Effector memory CD4-positive, alpha-beta T cell (primary cell): ENCODE results near the gene OR10H3.
"Not testable (repeated sequence)": the region's sequence is repeated elsewhere in the genome, so short reads cannot be mapped to it uniquely, and the experiment has no call there.

Experiments used
- DNase-seq, 3 donors: peaks; one replicate each; pipeline ENCODE4 v3.0.0-alpha.2; 2020
- H3K27ac ChIP-seq: 2 replicates; pipeline ENCODE4 v1.7.0; 2013; ENCODE audit warnings: mild to moderate bottlenecking, low read length, moderate library complexity; ENCODE audit not compliant: insufficient read depth, poor library complexity, severe bottlenecking
- H3K27me3 ChIP-seq: replicated peaks from 2 replicates; pipeline ENCODE4 v1.7.0; 2013; ENCODE audit warnings: mild to moderate bottlenecking, low read length; ENCODE audit not compliant: insufficient read depth, control insufficient read depth, poor library complexity, severe bottlenecking
- H3K36me3 ChIP-seq: 2 replicates; pipeline ENCODE4 v1.7.0; 2013; ENCODE audit warnings: mild to moderate bottlenecking, low read length, moderate library complexity; ENCODE audit not compliant: control insufficient read depth, insufficient read depth
- H3K4me1 ChIP-seq: 2 replicates; pipeline ENCODE4 v1.7.0; 2013; ENCODE audit warnings: low read length, mild to moderate bottlenecking; ENCODE audit not compliant: control insufficient read depth, insufficient read depth, poor library complexity, severe bottlenecking
- H3K4me3 ChIP-seq: 2 replicates; pipeline ENCODE4 v1.7.0; 2013; ENCODE audit warnings: low read length, low read depth, mild to moderate bottlenecking; ENCODE audit not compliant: insufficient read depth, poor library complexity, severe bottlenecking
- H3K9me3 ChIP-seq: 2 replicates; pipeline ENCODE4 v1.7.0; 2013; ENCODE audit warnings: mild to moderate bottlenecking, low read length, moderate library complexity; ENCODE audit not compliant: control insufficient read depth

Gene OR10H3

DNA sequence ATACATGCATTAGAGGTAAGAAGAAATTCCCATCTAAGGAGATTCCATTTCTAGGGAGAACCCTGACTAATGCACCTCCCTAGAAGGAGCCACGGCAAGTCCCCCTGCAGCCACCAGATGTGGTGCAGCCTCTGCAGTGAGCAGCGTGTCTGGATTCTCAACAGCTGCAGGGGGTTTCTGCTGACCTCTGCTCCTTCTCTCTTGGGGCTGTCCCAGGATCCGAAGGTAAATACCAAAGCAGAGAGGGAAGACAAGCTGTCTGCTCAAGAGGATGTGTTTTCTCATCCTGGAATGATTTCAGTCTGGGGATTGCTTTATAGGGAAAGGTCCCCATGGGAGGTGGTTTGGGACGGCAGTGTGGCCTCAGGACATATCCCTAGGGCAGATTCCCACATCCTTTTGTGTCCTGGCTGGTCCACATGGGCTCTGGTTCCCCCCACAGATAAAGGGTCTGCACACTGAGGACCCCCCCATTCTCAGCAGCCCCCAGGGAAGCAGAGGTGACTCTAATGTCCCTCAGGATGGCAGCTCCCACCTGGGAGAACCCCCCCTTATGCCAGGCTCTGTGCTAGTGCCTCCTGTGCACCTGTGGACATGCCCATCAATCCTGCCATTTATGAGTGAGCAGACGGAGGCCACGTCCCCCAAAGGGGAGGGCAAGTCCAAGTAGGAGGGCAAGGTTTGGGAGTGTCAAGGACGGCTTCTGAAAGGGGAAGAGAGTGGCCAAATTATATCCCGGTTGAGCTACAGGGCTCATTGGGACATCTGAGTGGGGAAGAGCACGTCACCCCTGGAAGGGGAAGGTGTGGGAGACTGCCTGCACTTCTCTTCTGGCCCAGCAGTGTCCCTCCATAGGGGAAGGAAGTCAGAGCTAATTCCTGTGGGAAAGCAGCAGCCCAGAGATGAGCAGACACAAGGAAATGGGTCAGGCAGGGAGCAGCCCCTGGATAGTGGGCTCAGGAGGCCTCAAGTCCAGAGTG is 39.5 kb downstream of the OR10H3 start:
- H3K9me3 ChIP-seq = no peaks in the 10 kb centered on the region
- no peak overlapping the region for H3K27ac ChIP-seq
- no peak overlapping the region for H3K4me3 ChIP-seq
- no peaks in the 10 kb centered on the region for H3K36me3 ChIP-seq
- H3K4me1 ChIP-seq = no peaks in the 10 kb centered on the region
- no peaks in the 10 kb centered on the region for H3K27me3 ChIP-seq
- no peak for DNase-seq

DNA sequence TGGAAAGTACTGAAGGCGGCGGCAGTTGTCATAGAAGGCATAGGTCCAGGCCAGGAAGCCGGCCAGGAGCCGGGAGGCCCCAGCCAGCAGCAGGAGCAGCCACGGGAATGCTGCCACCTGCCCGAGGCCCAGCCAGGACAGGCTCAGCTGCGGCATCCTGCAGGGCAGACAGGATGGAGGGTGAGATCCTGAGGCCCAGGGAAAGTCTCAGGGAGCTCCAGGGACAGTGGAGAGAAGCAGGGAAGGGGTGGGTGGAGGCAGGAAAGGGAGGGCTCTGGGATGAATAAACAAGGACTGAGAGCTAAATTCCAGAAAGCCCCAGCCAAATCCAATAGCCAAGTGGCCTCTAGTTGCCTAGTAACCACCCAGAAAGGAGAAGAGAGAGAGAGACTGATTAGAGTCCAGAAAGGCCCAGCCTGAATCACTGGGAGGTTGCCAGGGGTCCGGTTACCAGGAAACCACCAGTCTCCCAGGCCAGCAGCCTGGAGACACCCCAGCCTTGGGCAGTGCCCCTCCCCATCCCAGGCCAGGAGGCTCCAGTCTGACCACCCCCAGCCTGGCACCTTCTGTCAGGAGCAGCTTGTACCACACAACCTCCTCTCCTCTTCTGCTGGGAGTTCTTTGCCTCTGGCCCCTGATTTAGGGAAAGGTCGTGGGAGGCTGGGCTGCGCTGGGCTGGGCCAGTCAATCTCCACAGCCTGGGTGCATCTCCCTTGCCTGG is 42.1 kb downstream of the OR10H3 start:
- Histone ChIP-seq H3K9me3 (no peaks in the 10 kb centered on the region), H3K36me3 (no peaks in the 10 kb centered on the region), H3K4me3 (no peak overlapping the region), H3K27ac (no peak overlapping the region), H3K4me1 (no peaks in the 10 kb centered on the region), H3K27me3 (no peaks in the 10 kb centered on the region)
- DNase-seq = no peak

DNA sequence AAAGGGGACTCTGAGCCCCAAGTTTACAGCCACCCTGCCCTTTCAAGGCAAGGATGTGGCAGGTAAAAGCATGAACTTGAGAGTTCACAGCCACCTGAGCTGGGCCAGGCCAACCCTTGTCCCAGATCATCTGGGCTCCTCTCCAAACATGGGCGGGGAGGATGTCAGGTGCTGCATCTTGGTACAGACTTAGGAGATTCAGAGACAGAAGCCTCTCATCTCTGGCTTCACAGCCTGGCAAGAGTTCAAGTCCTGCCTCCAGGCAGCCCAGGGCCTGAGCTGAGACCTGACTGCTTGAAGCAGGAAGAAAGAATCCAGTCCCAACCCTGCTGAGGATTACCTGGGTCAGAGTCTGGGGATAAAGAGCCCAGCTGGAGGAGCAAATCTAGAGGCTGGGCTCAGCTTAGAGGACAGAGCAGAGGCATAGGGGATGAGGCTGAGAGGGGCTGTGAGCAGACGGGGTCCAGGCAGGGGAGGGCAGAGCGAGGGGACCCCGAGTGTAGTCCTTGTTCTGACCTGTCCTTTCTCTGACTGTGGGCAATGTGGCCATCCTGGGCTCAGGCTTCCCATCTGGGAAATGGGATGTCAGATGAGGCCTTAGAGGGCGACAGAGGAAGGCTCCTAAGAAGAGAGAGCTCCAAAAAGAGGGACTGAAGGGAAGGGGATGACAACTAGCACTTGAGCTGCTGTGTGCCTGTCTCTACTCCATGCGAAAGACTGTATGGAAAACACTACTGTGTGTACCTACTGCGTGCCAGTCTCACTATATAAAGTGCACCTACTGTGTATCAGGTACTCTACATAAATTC is 43.0 kb downstream of the OR10H3 start:
- no peak overlapping the region for H3K27ac ChIP-seq
- H3K36me3 ChIP-seq = no peaks in the 10 kb centered on the region
- DNase-seq = no peak
- H3K4me1 ChIP-seq = no peaks in the 10 kb centered on the region
- no peaks in the 10 kb centered on the region for H3K9me3 ChIP-seq
- no peak overlapping the region for H3K4me3 ChIP-seq
- no peaks in the 10 kb centered on the region for H3K27me3 ChIP-seq

DNA sequence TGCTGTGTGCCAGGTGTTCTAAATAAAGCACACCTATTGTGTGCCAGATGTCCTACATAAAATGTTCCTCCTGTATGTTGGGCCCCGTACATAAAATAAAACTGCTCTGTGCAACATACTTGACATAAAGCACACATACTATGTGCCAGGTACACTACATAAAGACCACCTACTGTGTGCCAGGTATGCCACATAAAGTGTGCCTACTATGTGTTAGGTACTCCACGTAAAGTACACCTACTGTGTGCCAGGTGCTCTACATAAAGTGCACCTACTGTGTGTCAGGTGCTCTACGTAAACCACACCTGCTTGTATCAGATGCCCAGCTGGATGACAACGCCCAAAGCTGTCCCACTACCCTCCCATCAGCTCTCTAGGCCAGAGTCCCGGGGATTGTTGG is 43.9 kb downstream of the OR10H3 start:
- H3K4me1 ChIP-seq = no peaks in the 10 kb centered on the region
- no peak overlapping the region for H3K27ac ChIP-seq
- H3K9me3 ChIP-seq = no peaks in the 10 kb centered on the region
- H3K36me3 ChIP-seq = no peaks in the 10 kb centered on the region
- H3K27me3 ChIP-seq = no peaks in the 10 kb centered on the region
- DNase-seq = no peak
- no peak overlapping the region for H3K4me3 ChIP-seq

DNA sequence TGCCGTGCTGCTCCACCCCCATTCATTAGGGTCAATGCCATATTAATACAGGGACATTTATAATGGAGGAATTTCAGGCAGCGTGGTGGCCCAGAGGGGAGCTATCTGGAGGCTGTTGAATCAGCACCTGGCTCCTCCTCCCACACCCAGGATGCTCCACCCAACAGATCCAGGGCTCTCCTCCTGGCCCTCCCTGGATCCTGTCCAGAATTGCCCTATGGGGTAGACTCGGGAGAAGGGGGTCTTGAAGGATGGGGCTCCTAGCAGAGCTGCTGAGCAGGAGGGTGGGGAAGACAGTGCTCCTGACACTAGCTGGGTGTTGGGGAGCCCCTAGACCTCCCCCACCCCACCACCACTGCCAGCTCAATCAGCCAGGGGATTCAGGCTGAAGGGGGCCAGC is 44.4 kb downstream of the OR10H3 start:
- no peaks in the 10 kb centered on the region for H3K36me3 ChIP-seq
- H3K4me3 ChIP-seq = no peak overlapping the region
- no peaks in the 10 kb centered on the region for H3K4me1 ChIP-seq
- no peak overlapping the region for H3K27ac ChIP-seq
- no peaks in the 10 kb centered on the region for H3K9me3 ChIP-seq
- H3K27me3 ChIP-seq = no peaks in the 10 kb centered on the region
- DNase-seq = no peak

DNA sequence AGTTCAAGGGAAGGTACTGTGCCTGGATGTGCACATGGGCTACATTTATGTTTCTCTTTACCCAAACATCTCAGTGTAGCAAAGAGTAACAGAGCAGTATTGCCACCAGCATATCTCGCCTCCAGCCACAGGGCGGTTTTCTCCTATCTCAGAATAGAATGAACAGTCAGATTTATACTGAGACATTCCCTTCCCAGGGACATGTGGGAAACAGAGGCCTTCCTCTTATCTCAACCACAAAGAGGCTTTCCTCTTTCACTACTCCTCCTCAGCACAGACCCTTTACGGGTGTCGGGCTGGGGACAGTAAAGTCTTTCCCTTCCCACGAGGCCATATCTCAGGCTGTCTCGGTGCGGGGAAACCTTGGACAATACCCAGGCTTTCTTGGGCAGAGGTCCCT is 45.1 kb downstream of the OR10H3 start:
- not testable (repeated sequence) for H3K27me3 ChIP-seq, H3K36me3 ChIP-seq, DNase-seq, H3K9me3 ChIP-seq, H3K4me1 ChIP-seq, H3K27ac ChIP-seq, H3K4me3 ChIP-seq

DNA sequence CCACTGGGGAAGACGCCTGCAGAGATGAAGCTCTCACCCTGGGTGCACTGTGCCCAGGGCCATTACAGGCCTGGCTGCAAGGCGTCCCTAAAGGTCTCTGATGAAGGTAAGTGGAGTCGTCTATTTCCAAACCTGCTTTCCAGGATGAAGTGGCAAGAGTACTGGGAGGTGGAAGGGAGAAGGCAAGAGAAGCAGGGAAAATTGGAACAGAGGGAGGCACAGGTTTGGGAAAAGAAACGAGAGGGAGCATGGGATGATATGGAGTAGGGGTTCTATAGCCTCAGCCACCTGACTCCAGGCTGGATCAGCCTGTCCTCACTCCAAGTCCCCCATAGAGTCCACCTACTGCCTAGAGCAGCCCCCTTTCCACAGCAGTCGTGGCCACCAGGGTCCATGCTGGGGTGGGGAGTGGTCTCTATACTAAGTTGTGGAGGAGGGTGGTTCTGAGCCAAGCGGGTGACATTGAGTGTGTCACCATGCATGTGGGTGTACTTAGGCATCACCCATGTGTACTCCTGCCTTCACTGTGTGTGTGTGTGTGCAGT is 49.9 kb downstream of the OR10H3 start, which contains the start of gene OR10H5:
OR10H5 (plus strand) TSS at position 51 of the 545 bp plus-strand sequence. CDS start 6,388 bp downstream, outside the sequence.
- DNase-seq = no peak
- no peak within 1 kb of the TSS for H3K4me3 ChIP-seq
- H3K27ac ChIP-seq = no peak within 1 kb of the TSS
- no peaks in the 10 kb centered on the region for H3K27me3 ChIP-seq
- H3K36me3 ChIP-seq = no peaks in the 10 kb centered on the region
- no peaks in the 10 kb centered on the region for H3K9me3 ChIP-seq
- H3K4me1 ChIP-seq = no peaks in the 10 kb centered on the region

DNA sequence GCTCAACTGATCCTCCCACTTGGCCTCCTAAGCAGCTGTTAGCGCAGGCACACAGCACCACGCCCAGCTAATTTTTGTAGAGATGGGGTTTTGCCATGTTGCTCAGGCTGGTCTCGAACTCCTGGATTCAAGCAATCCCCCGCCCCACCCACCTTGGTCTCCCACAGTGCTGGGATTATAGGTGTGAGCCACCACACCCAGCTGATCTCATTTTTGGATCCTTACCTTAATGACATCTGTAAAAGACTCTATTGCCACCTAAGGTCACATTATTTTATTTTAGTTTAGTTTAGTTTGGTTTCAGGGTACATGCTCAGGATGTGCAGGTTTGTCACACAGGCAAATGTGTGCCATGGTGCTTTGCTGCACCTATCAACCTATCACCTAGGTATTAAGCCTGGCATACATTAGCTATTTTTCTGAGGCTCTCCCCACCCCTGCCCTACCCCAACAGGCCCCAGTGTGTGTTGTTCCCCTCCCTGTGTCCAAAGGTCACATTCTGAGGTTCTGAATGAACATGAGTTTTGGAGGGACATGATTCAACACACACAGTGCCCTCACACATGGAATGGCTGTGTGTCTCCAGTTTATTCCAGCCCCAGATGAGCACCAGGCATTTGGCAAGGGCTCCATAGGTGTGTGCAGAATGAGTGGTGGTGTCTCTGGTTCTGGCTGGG is 50.9 kb downstream of the OR10H3 start:
- no peaks in the 10 kb centered on the region for H3K4me1 ChIP-seq
- H3K27me3 ChIP-seq = no peaks in the 10 kb centered on the region
- H3K27ac ChIP-seq = no peak overlapping the region
- no peak overlapping the region for H3K4me3 ChIP-seq
- no peaks in the 10 kb centered on the region for H3K9me3 ChIP-seq
- no peaks in the 10 kb centered on the region for H3K36me3 ChIP-seq
- no peak for DNase-seq

DNA sequence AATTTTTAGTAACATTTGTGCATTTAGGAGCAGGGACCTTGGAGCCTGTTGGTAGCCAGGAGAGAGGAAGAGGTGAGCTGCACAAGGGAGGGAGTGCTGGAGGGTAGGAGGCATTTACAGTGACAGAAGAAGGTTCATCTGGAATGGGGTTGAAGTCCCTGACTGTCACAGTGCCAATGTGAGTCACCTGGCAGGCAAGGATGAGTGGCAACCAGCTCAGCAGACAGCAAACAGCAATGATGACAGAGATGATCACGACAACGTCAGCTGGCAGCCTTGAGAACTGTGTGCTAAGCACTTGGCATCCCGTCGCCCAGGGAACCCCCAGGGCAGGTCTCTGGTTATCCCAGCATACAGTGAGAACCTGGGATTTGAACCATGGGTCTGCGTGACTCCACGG is 52.3 kb downstream of the OR10H3 start:
- H3K9me3 ChIP-seq = no peaks in the 10 kb centered on the region
- no peaks in the 10 kb centered on the region for H3K27me3 ChIP-seq
- no peak overlapping the region for H3K27ac ChIP-seq
- no peaks in the 10 kb centered on the region for H3K4me1 ChIP-seq
- H3K36me3 ChIP-seq = no peaks in the 10 kb centered on the region
- DNase-seq = no peak
- H3K4me3 ChIP-seq = no peak overlapping the region
